Spleen (tissue), 11 donors: ENCODE data around the gene NAALADL2. TPM values are rescaled to one million over a fixed set of nuclear protein-coding genes. Genes with fewer than 3 reads are reported as not detected.

ENCODE experiments used
- DNase-seq: peaks from one replicate; pipeline ENCODE4 v3.0.0-alpha.2; 2020
- H3K27ac ChIP-seq, 8 donors: fragments of 200-600 bp; sonication (generic) in 7 of 8; 1 replicate in 4 of 8; 2 replicates in 4 of 8; pipeline versions ENCODE4 v1.5.0 to v1.8.0; 2016 to 2021; ENCODE audit warnings: inconsistent platforms in 4 of 8, mild to moderate bottlenecking in 4 of 8, moderate library complexity in 1 of 8
- H3K27me3 ChIP-seq, 7 donors: fragments of 200-600 bp; sonication (generic) in 6 of 7; replicated peaks in 1 of 7; 1 replicate in 4 of 7; 2 replicates in 3 of 7; pipeline versions ENCODE4 v1.5.0 to v1.8.0; 2016 to 2021; ENCODE audit warnings: inconsistent platforms in 3 of 7, mild to moderate bottlenecking in 1 of 7
- H3K36me3 ChIP-seq, 6 donors: fragments of 200-600 bp; sonication (generic) in 5 of 6; 1 replicate in 4 of 6; 2 replicates in 2 of 6; pipeline versions ENCODE4 v1.5.0 to v1.8.0; 2016 to 2021; ENCODE audit warnings: inconsistent platforms in 2 of 6
- H3K4me1 ChIP-seq, 6 donors: fragments of 200-600 bp; sonication (generic) in 5 of 6; 1 replicate in 3 of 6; 2 replicates in 3 of 6; pipeline versions ENCODE4 v1.5.0 to v1.8.0; 2016 to 2021; ENCODE audit warnings: inconsistent platforms in 3 of 6
- H3K4me3 ChIP-seq, 8 donors: fragments of 200-600 bp; sonication (generic) in 7 of 8; 1 replicate in 4 of 8; 2 replicates in 4 of 8; pipeline versions ENCODE4 v1.5.0 to v1.8.0; 2016 to 2021; ENCODE audit warnings: inconsistent platforms in 4 of 8, mild to moderate bottlenecking in 4 of 8, moderate library complexity in 2 of 8
- H3K9me3 ChIP-seq, 8 donors: fragments of 200-600 bp; sonication (generic) in 7 of 8; 1 replicate in 4 of 8; 2 replicates in 4 of 8; pipeline versions ENCODE4 v1.5.0 to v1.8.0; 2016 to 2021; ENCODE audit warnings: inconsistent platforms in 4 of 8
- POLR2A ChIP-seq, 3 donors: fragments of 450-650 bp; IDR thresholded peaks; one replicate each; pipeline ENCODE4 v1.5.1; 2017; ENCODE audit warnings: antibody characterized with exemption in 3 of 3, mild to moderate bottlenecking in 1 of 3
- POLR2AphosphoS5 ChIP-seq, 3 donors: sonication (generic); formaldehyde crosslinking; IDR thresholded peaks; one replicate each; pipeline ENCODE4 v1.5.1; 2017; ENCODE audit warnings: antibody characterized with exemption in 3 of 3
- WGBS, 5 donors: extraction: QIAGEN DNeasy Blood & Tissue Kit in 3 of 5; methylation state at CpG; one replicate each; pipeline versions ENCODE4 v1.1.5 to v1.1.7; 2013 to 2018; 5-methylcytosine and 5-hydroxymethylcytosine counted together
- intact Hi-C: fragments of 100-400 bp; cut with DNase I; formaldehyde crosslinking; loops from one replicate; pipeline ENCODE4 v1.15.0; 2023; ENCODE audit warnings: low total_unique reads
- polyA plus RNA-seq, 3 donors: library from polyadenylated mRNA; stranded (reverse); fragments of 200-250 nt; gene quantifications; one replicate each; pipeline ENCODE4 v1.2.1, GENCODE V29; 2013
- total RNA-seq, 7 donors: library from RNA; depleted of rRNA in 3 of 7; stranded (reverse); fragments of >200 nt in 3 of 7; fragmentation: NEBNext Ultra II Directional in 4 of 7; extraction: Animal tissue kit (Norgen Biotek cat#: 25700) in 4 of 7; gene quantifications; one replicate each; pipeline versions ENCODE4 v1.1.0 to v1.2.1, GENCODE V29; 2016 to 2021
- TF ChIP-seq, protein P1 (sequence below), 11 experiments: fragments of 200-600 bp in 7 of 11; fragments of 450-650 bp in 4 of 11; sonication (generic) in 4 of 11; IDR thresholded peaks in 8 of 11; conservative IDR thresholded peaks in 3 of 11; 1 replicate in 7 of 11; 2 replicates in 4 of 11; pipeline versions ENCODE4 v1.4.0 to v1.8.0; 2016 to 2021; ENCODE audit warnings: antibody characterized with exemption in 11 of 11, inconsistent platforms in 4 of 11, mild to moderate bottlenecking in 1 of 11
- donor health status: healthy with polysubstance abuse.
- donor health status: DM: no; HTN: no; CAD: no; lungs with moderate emphysema.
- donor health status: DM: no; HTN: no; CAD: no.
- donor health status: Bipolar disorder and iron deficiency.
- donor health status: healthy.
- donor health status: DM: no; HTN: no; CAD: no.
- donor health status: DM: yes; HTN: yes; CAD: no.

The NAALADL2 gene
- total and polyA plus RNA-seq, 10 donors: 0.09 to 14.4 (median 6.4) TPM

DNA sequence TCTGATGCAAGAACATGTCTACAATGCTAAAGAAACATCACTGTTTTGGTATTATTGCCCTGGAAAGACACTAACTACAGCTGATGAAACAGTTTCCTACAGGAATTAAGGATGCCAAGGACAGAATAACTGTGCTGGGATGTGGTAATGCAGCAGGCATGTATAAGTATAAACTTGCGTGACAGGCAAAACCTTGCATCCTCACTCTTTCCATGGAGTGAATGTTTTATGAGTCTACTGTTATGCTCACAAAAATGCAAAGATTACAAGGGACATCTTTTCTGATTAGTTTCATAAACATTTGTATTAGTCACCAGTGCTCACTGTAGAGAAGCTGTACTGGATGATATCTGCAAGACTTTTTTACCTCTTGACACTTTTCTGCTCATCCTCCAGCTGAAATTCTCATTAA is 143.6 kb downstream of the NAALADL2 start:
- no peaks in the 10 kb centered on the region for H3K9me3 ChIP-seq
- DNase-seq: no peak
- H3K27me3 ChIP-seq: no peaks in the 10 kb centered on the region
- no peak overlapping the region for H3K27ac ChIP-seq
- H3K36me3 ChIP-seq: no peaks in the 10 kb centered on the region
- H3K4me3 ChIP-seq: no peak overlapping the region
- WGBS, 5 donors: 92 to 100% (median 94%) methylated on average over 1 of the region's 1 CpG
- no peak for TF ChIP-seq POLR2AphosphoS5 (IDR thresholded peaks at IDR 0.05)
- TF ChIP-seq, protein P1, sequence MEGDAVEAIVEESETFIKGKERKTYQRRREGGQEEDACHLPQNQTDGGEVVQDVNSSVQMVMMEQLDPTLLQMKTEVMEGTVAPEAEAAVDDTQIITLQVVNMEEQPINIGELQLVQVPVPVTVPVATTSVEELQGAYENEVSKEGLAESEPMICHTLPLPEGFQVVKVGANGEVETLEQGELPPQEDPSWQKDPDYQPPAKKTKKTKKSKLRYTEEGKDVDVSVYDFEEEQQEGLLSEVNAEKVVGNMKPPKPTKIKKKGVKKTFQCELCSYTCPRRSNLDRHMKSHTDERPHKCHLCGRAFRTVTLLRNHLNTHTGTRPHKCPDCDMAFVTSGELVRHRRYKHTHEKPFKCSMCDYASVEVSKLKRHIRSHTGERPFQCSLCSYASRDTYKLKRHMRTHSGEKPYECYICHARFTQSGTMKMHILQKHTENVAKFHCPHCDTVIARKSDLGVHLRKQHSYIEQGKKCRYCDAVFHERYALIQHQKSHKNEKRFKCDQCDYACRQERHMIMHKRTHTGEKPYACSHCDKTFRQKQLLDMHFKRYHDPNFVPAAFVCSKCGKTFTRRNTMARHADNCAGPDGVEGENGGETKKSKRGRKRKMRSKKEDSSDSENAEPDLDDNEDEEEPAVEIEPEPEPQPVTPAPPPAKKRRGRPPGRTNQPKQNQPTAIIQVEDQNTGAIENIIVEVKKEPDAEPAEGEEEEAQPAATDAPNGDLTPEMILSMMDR (IDR thresholded peaks at IDR 0.05 in 8 of 11, conservative IDR thresholded peaks at IDR 0.05 in 3 of 11): no peak
- intact Hi-C loops: no loop called here
- no peaks in the 10 kb centered on the region for H3K4me1 ChIP-seq

DNA sequence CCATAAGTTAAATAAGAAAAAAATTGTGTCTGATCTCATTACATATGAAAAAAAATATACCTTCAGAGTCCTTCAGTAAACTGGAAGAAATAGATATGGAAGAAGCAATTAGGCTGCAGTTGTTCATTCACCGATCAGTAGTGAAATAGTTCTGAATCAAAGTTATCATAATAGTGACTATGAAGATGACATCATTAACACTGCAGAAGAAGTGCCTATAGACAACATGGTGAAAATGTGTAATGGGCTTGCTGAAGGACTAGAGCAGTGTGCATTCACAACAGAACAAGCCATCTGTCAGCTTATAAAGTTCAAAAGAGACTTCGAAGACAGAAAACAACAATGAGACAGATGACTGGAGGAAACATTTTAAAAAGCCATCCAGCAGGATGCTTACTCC is 144.5 kb downstream of the NAALADL2 start:
- Histone ChIP-seq H3K4me3 (no peak overlapping the region), H3K4me1 (no peaks in the 10 kb centered on the region), H3K9me3 (no peaks in the 10 kb centered on the region), H3K27ac (no peak overlapping the region), H3K27me3 (no peaks in the 10 kb centered on the region), H3K36me3 (no peaks in the 10 kb centered on the region)
- 88 to 100% (median 90%) methylated on average over 2 of the region's 2 CpGs for WGBS, 5 donors
- no peak for DNase-seq
- intact Hi-C loops: no loop called here
- TF ChIP-seq POLR2AphosphoS5 (IDR thresholded peaks at IDR 0.05): no peak
- TF ChIP-seq, protein P1 (IDR thresholded peaks at IDR 0.05 in 8 of 11, conservative IDR thresholded peaks at IDR 0.05 in 3 of 11): no peak
- no peak for TF ChIP-seq POLR2A (IDR thresholded peaks at IDR 0.05)

DNA sequence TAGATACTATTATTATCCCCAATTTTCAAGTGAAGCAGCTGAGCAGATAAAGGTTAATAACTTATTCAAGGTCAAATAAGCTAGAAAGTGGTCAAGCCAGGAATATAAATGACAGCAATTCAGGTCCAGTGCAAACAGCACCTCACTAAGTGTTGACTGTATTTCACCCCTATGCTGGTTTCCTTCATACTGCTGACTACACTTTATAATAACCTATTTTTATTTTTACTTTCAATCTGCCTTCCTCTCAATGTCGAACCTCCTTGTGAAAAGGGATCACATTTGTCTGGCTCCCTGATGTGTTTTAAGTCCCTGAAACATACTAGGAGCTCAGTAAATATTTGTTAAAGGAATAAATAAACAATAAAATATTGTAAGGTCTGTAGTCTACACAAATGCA is 146.1 kb downstream of the NAALADL2 start:
- intact Hi-C loops: no loop called here
- no peak overlapping the region for H3K4me3 ChIP-seq
- no peaks in the 10 kb centered on the region for H3K27me3 ChIP-seq
- no peaks in the 10 kb centered on the region for H3K4me1 ChIP-seq
- no peaks in the 10 kb centered on the region for H3K9me3 ChIP-seq
- H3K27ac ChIP-seq: no peak overlapping the region
- TF ChIP-seq, protein P1 (IDR thresholded peaks at IDR 0.05 in 8 of 11, conservative IDR thresholded peaks at IDR 0.05 in 3 of 11): no peak
- no peak for TF ChIP-seq POLR2A (IDR thresholded peaks at IDR 0.05)
- TF ChIP-seq POLR2AphosphoS5 (IDR thresholded peaks at IDR 0.05): no peak
- DNase-seq: no peak
- 53 to 79% (median 66%) methylated on average over 1 of the region's 1 CpG for WGBS, 5 donors
- no peaks in the 10 kb centered on the region for H3K36me3 ChIP-seq

DNA sequence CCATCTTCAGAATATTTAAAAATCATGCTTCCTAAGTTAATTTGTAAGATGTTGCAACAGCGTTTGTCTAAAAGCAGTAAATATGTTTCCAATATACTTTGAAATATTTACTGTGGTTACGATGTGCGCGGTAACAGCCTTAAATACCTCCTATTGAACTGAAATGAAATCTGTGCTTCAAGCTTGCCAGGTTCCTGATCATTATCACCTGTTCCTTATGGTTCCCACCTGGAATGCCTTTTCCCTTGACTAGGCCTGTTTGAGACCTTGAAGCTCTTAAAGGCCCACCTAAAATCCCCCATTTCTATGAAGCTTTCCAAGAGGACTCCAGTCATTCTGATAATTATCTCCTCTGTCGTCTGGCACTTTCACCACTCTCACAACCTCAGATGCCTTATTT is 146.7 kb downstream of the NAALADL2 start:
- 90 to 96% (median 92%) methylated on average over 5 of the region's 5 CpGs for WGBS, 5 donors
- intact Hi-C loops: no loop called here
- DNase-seq: no peak
- TF ChIP-seq, protein P1 (IDR thresholded peaks at IDR 0.05 in 8 of 11, conservative IDR thresholded peaks at IDR 0.05 in 3 of 11): no peak
- TF ChIP-seq POLR2A (IDR thresholded peaks at IDR 0.05) (no peak), POLR2AphosphoS5 (IDR thresholded peaks at IDR 0.05) (no peak)
- H3K27me3 ChIP-seq: no peaks in the 10 kb centered on the region
- no peaks in the 10 kb centered on the region for H3K9me3 ChIP-seq
- no peak overlapping the region for H3K4me3 ChIP-seq
- no peaks in the 10 kb centered on the region for H3K36me3 ChIP-seq
- no peak overlapping the region for H3K27ac ChIP-seq
- no peaks in the 10 kb centered on the region for H3K4me1 ChIP-seq
